ENCODE data around the gene UBA52. TPM values are rescaled to one million over a fixed set of nuclear protein-coding genes. Genes with fewer than 3 reads are reported as not detected.
"Not testable (repeated sequence)": the region's sequence is repeated elsewhere in the genome, so short reads cannot be mapped to it uniquely, and the experiment has no call there.

Gene UBA52
- total RNA-seq, result 100 to 1,000 TPM; 222 to 609 (median 308) TPM

DNA sequence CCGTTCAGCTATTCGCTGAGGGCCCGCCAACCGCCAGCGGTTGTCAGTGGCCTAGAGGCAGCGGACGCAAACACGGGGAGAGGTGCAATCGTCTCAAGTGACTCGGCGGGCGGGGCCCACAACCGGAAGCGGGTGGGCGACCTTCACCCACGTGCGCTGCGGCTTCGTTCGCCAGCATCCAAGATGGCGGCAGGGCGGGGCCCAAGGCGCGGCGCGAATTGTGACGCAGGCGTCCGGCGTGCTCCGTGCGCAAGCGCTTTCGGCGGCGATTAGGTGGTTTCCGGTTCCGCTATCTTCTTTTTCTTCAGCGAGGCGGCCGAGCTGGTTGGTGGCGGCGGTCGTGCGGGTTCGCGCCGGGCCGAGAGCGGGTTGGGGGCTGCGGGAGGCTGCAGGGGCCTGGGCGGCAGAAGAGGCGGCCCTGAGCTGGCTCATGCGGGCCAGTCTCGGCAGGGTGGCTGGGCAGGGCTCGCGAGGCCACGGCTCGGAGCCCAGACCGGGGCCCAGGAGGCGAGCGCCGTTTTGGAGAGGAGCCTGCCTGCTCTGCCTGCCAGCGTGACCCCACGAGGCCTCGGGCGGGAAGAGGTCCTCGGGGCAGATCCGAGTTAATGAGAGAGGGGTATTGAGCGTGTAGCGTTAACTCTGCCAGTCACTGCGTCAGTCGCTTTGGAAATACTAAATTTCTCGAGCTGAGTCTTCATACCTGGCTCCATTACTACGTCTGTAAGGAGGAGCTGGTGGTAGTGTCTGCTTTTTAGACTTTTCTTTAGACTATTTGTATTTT is at the start of gene UBA52:
UBA52 (plus strand) TSS at position 294 of the 781 bp plus-strand sequence. CDS start 1,444 bp downstream, outside the sequence.
- Histone ChIP-seq H3K4me3 (peak within 1 kb of the TSS; percentile 53 to 95 (median 84)), H3K36me3 (peaks cover 0 to 59% (median 0%) of the 10 kb centered on the region in 3 donors), H3K27me3 (no peaks in the 10 kb centered on the region), H3K9me3 (no peaks in the 10 kb centered on the region), H3K27ac (peak within 1 kb of the TSS; percentile 80 to 96 (median 90)), H3K4me1 (peaks cover 3 to 17% (median 12%) of the 10 kb centered on the region in 4 donors)
- peak; percentile 84 to 88 for TF ChIP-seq POLR2A (IDR thresholded peaks at IDR 0.05)
- TF ChIP-seq, protein P1, sequence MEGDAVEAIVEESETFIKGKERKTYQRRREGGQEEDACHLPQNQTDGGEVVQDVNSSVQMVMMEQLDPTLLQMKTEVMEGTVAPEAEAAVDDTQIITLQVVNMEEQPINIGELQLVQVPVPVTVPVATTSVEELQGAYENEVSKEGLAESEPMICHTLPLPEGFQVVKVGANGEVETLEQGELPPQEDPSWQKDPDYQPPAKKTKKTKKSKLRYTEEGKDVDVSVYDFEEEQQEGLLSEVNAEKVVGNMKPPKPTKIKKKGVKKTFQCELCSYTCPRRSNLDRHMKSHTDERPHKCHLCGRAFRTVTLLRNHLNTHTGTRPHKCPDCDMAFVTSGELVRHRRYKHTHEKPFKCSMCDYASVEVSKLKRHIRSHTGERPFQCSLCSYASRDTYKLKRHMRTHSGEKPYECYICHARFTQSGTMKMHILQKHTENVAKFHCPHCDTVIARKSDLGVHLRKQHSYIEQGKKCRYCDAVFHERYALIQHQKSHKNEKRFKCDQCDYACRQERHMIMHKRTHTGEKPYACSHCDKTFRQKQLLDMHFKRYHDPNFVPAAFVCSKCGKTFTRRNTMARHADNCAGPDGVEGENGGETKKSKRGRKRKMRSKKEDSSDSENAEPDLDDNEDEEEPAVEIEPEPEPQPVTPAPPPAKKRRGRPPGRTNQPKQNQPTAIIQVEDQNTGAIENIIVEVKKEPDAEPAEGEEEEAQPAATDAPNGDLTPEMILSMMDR (IDR thresholded peaks at IDR 0.05), result peak in 2 of 6 experiments; percentile 3
- peak; percentile 98 to 100 (median 99) for DNase-seq

DNA sequence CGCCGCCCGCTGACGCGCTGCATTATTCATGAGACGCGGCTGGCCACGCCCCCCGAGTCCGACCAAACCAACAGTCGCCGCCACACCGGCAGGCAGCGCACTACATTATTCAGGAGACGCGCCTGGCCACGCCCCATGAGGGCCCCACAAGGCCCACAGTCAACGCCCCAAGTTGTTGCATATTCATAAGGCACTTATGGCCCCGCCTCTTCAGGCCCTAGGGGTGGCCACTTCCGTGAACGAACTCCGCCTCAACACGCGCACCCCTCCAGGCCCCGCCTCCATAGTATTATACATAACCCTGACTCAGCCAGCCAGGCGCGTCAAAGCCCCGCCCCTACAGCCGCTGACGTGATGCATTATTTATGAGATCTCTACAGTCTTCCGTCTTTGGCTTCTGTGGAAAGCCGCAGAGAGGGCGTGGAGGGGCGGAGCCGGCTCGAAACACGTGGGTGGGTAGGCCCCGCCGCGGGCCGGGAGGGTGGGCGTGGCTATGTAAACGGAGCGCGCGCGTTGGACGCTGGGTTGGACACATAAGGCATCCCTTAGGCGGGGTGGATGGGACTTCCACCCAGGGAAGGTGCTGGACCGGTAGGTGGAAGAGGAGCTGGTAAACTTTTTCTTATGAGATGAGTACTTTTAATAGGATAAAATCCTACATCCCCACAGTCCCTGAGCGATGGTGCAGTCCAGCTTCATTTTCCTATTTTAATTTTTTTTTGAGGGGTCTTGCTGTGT is 49.4 kb upstream of the UBA52 start:
- H3K27me3 ChIP-seq, result no peaks in the 10 kb centered on the region
- TF ChIP-seq POLR2A (IDR thresholded peaks at IDR 0.05), result peak in 1 of 2 donors; percentile 61
- TF ChIP-seq, protein P1 (IDR thresholded peaks at IDR 0.05), result peak in 4 of 6 experiments; percentile 25 to 44 (median 32)
- peak overlapping the region; percentile 78 to 99 (median 90) for H3K4me3 ChIP-seq
- no peaks in the 10 kb centered on the region for H3K36me3 ChIP-seq
- H3K27ac ChIP-seq, result peak overlapping the region; percentile 94 to 99 (median 98)
- DNase-seq, result peak; percentile 100
- no peaks in the 10 kb centered on the region for H3K9me3 ChIP-seq
- H3K4me1 ChIP-seq, result peaks cover 0 to 29% (median 4%) of the 10 kb centered on the region in 4 donors

DNA sequence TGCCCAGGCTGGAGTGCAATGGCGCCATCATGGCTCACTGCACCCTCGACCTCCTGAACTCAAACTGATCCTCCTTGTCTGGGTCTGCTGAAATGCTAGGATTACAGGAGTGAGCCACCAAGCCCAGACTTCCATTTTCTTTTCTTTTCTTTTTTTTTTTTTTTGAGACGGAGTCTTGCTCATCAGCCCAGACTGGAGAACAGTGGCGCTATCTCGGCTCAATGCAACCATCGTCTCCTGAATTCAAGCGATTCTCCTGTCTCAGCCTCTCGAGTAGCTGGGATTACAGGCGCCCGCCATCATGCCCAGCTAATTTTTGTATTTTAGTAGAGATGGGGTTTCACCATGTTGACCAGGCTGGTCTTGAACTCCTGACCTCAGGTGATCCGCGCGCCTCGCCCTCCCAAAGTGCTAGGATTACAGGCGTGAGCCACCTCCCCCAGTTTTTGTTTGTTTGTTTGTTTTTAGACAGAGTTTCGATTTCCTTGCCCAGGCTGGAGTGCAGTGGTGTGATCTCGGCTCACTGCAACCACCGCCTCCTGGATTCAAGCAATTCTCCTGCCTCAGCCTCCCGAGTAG is 48.7 kb upstream of the UBA52 start:
- DNase-seq, H3K36me3 ChIP-seq, H3K9me3 ChIP-seq, H3K27me3 ChIP-seq: not testable (repeated sequence)
- Histone ChIP-seq H3K4me3 (peak overlapping the region in 2 of 4 donors; percentile 17 to 22), H3K4me1 (peaks cover 0 to 23% (median 4%) of the 10 kb centered on the region in 4 donors), H3K27ac (peak overlapping the region in 3 of 4 donors; percentile 38 to 69 (median 48))

DNA sequence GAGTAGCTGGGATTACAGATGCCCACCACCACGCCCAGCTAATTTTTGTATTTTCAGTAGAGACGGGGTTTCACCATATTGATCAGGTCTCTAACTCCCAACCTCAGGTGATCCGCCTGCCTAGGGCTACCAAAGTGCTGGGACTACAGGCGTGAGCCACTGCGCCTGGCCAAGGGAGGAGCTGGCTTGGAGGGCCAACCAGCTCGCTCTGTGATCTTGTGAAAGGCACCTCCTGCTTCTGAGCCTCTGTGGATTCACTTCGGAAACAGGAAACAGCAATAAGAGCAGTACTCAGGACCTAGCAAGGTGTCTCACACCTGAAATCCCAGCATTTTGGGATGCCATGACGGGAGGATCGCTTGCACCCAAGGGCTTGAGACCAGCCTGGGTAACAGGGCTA is 47.8 kb upstream of the UBA52 start:
- H3K36me3 ChIP-seq, result no peaks in the 10 kb centered on the region
- no peak for TF ChIP-seq POLR2A (IDR thresholded peaks at IDR 0.05)
- TF ChIP-seq, protein P1 (IDR thresholded peaks at IDR 0.05), result no peak
- H3K4me1 ChIP-seq, result peaks cover 0 to 15% (median 4%) of the 10 kb centered on the region in 4 donors
- H3K4me3 ChIP-seq, result no peak overlapping the region
- no peak overlapping the region for H3K27ac ChIP-seq
- no peaks in the 10 kb centered on the region for H3K27me3 ChIP-seq
- no peak for DNase-seq
- H3K9me3 ChIP-seq, result no peaks in the 10 kb centered on the region

DNA sequence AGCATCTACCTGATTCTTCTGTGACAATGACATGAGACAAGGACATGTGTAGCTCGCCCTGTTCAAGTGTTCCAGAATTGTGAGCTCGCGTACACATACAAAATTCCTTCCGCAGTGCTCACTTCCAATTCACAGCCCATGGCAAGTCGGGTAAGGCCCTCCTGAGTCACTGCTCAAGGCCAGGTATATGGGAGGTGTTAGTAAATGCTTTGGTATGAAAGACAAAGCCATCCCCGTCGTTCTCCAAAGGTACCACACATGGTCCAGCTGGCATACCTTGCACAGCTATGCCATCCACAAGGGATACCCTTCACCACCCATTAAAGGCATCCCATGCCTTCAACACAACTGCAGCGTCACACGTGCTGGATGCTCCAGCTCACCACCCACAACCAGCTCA is 45.3 kb upstream of the UBA52 start:
- H3K27me3 ChIP-seq, result no peaks in the 10 kb centered on the region
- H3K4me1 ChIP-seq, result peaks cover 0 to 4% (median 0%) of the 10 kb centered on the region in 4 donors
- TF ChIP-seq, protein P1 (IDR thresholded peaks at IDR 0.05), result no peak
- TF ChIP-seq POLR2A (IDR thresholded peaks at IDR 0.05), result no peak
- H3K4me3 ChIP-seq, result no peak overlapping the region
- H3K27ac ChIP-seq, result no peak overlapping the region
- H3K9me3 ChIP-seq, result no peaks in the 10 kb centered on the region
- H3K36me3 ChIP-seq, result peaks cover 0 to 5% (median 0%) of the 10 kb centered on the region in 3 donors
- DNase-seq, result no peak

All from Peyer's patch (tissue), 4 donors.